ENCODE measurements around the gene UPK3BL1. TPM values are rescaled to one million over a fixed set of nuclear protein-coding genes. Genes with fewer than 3 reads are reported as not detected.
"Not testable (repeated sequence)": the region's sequence is repeated elsewhere in the genome, so short reads cannot be mapped to it uniquely, and the experiment has no call there.

Gene UPK3BL1
- total and polyA plus RNA-seq, 2 of the 4 experiments (the other 2 are of a cell fraction), result 1.6 to 21.1 TPM

- POLR2A ChIA-PET (ENCODE audit: unreplicated experiment); dilution Hi-C loops (cut with HindIII; ENCODE audit: low sequenced_read_pairs, unreplicated experiment); H3K79me1 ChIP-seq (ENCODE audit: low read depth in 1 of 2, low read length in 2 of 2); H3K23ac ChIP-seq (ENCODE audit: low read depth, low read length); H4K20me1 ChIP-seq (ENCODE audit: insufficient read depth, low read length); intact Hi-C loops (cut with micrococcal nuclease); H4K8ac ChIP-seq (ENCODE audit: low read depth in 2 of 2, low read length in 2 of 2); H3K9me1 ChIP-seq (ENCODE audit: insufficient read depth, low read length); H2AK9ac ChIP-seq (replicated peaks; ENCODE audit: low read depth, low read length, poor library complexity); H4K5ac ChIP-seq (ENCODE audit: low read depth, low read length); H3K18ac ChIP-seq (ENCODE audit: low read depth, low read length); H2BK20ac ChIP-seq (ENCODE audit: low read depth, low read length); BruUV-seq (replicated peaks); H2BK15ac ChIP-seq (ENCODE audit: low read depth, low read length); ATAC-seq (ENCODE audit: low read depth); H3K56ac ChIP-seq (ENCODE audit: extremely low read depth, insufficient read depth, low read length); H2BK120ac ChIP-seq (ENCODE audit: low read depth, low read length); DNase-seq; H3K27me3 ChIP-seq (ENCODE audit: control insufficient read depth, insufficient read depth, low read length); H2BK5ac ChIP-seq (ENCODE audit: low read depth, low read length, poor library complexity, severe bottlenecking); H3K4me3 ChIP-seq (ENCODE audit: insufficient read depth, low read depth, low read length); H3K9me3 ChIP-seq (ENCODE audit: control insufficient read depth, insufficient read depth, low read length); H3K4me1 ChIP-seq (ENCODE audit: control insufficient read depth, insufficient read depth, low read length); CTCF ChIA-PET; H3K9ac ChIP-seq (ENCODE audit: low read depth, low read length); H3K4ac ChIP-seq (ENCODE audit: low read depth, low read length); H2AK5ac ChIP-seq (ENCODE audit: low read depth, low read length); H3K14ac ChIP-seq (replicated peaks; ENCODE audit: low read depth, low read length); H2AFZ ChIP-seq (replicated peaks; ENCODE audit: low read length, poor library complexity); in situ Hi-C loops (cut with MboI; ENCODE audit: low sequenced_read_pairs); H3K4me2 ChIP-seq (ENCODE audit: low read depth, low read length); H4K91ac ChIP-seq (ENCODE audit: insufficient read depth, low read depth, low read length); H3K27ac ChIP-seq (ENCODE audit: insufficient read depth, low read length); H3K36me3 ChIP-seq (ENCODE audit: control insufficient read depth, insufficient read depth, low read length): not testable (repeated sequence)
- WGBS, 2 experiments (ENCODE audit: extremely low coverage in 2 of 2, insufficient read length in 1 of 2), result no CpG with 5 or more reads among the region's 7 CpGs
Measured at GRCh38 chr7:102647813-102648212, 5.2 kb upstream of the UPK3BL1 start.

GRCh38 chr7:102643404-102643803 lies 813 bp upstream of the UPK3BL1 start:
- H2AK5ac ChIP-seq (ENCODE audit: low read depth, low read length); H4K8ac ChIP-seq (ENCODE audit: low read depth in 2 of 2, low read length in 2 of 2); H3K9ac ChIP-seq (ENCODE audit: low read depth, low read length); in situ Hi-C loops (cut with MboI; ENCODE audit: low sequenced_read_pairs); H2BK20ac ChIP-seq (ENCODE audit: low read depth, low read length); H3K9me3 ChIP-seq (ENCODE audit: control insufficient read depth, insufficient read depth, low read length); H4K5ac ChIP-seq (ENCODE audit: low read depth, low read length); H3K4ac ChIP-seq (ENCODE audit: low read depth, low read length); H2AK9ac ChIP-seq (replicated peaks; ENCODE audit: low read depth, low read length, poor library complexity); H3K18ac ChIP-seq (ENCODE audit: low read depth, low read length); H3K9me1 ChIP-seq (ENCODE audit: insufficient read depth, low read length); H4K91ac ChIP-seq (ENCODE audit: insufficient read depth, low read depth, low read length); DNase-seq; H2BK120ac ChIP-seq (ENCODE audit: low read depth, low read length); H3K27ac ChIP-seq (ENCODE audit: insufficient read depth, low read length); H3K4me2 ChIP-seq (ENCODE audit: low read depth, low read length); H2BK15ac ChIP-seq (ENCODE audit: low read depth, low read length); POLR2A ChIA-PET (ENCODE audit: unreplicated experiment); ATAC-seq (ENCODE audit: low read depth); H3K79me1 ChIP-seq (ENCODE audit: low read depth in 1 of 2, low read length in 2 of 2); H4K20me1 ChIP-seq (ENCODE audit: insufficient read depth, low read length); H3K23ac ChIP-seq (ENCODE audit: low read depth, low read length); intact Hi-C loops (cut with micrococcal nuclease); H3K4me1 ChIP-seq (ENCODE audit: control insufficient read depth, insufficient read depth, low read length); H3K14ac ChIP-seq (replicated peaks; ENCODE audit: low read depth, low read length); H3K36me3 ChIP-seq (ENCODE audit: control insufficient read depth, insufficient read depth, low read length); H3K4me3 ChIP-seq (ENCODE audit: insufficient read depth, low read depth, low read length); CTCF ChIA-PET; H2AFZ ChIP-seq (replicated peaks; ENCODE audit: low read length, poor library complexity); dilution Hi-C loops (cut with HindIII; ENCODE audit: low sequenced_read_pairs, unreplicated experiment); H3K27me3 ChIP-seq (ENCODE audit: control insufficient read depth, insufficient read depth, low read length); H2BK5ac ChIP-seq (ENCODE audit: low read depth, low read length, poor library complexity, severe bottlenecking); H3K56ac ChIP-seq (ENCODE audit: extremely low read depth, insufficient read depth, low read length); BruUV-seq (replicated peaks): not testable (repeated sequence)
- no CpG with 5 or more reads among the region's 1 CpG for WGBS, 2 experiments (ENCODE audit: extremely low coverage in 2 of 2, insufficient read length in 1 of 2)

Data from IMR-90 (cell line).